Right atrium auricular region (tissue), 2 donors: ENCODE data around the gene KRT26. TPM values are rescaled to one million over a fixed set of nuclear protein-coding genes. Genes with fewer than 3 reads are reported as not detected.

Source experiments
- DNase-seq: peaks from one replicate; pipeline ENCODE4 v3.0.0-alpha.2; 2019; ENCODE audit warnings: low spot score
- H3K27ac ChIP-seq, 2 donors: fragments of 200-600 bp; sonication (generic); 1 replicate in 1 of 2; 2 replicates in 1 of 2; pipeline ENCODE4 v1.5.1; 2016 to 2019
- H3K27me3 ChIP-seq, 2 donors: fragments of 200-600 bp; sonication (generic); one replicate each; pipeline versions ENCODE4 v1.5.1 to v1.6.0; 2017 to 2019
- H3K36me3 ChIP-seq: fragments of 200-600 bp; sonication (generic); one replicate; pipeline ENCODE4 v1.5.1; 2016
- H3K4me1 ChIP-seq, 2 donors: fragments of 200-600 bp; sonication (generic); one replicate each; pipeline versions ENCODE4 v1.5.1 to v1.6.0; 2017 to 2019
- H3K4me3 ChIP-seq, 2 donors: fragments of 200-600 bp; sonication (generic); 1 replicate in 1 of 2; 2 replicates in 1 of 2; pipeline ENCODE4 v1.5.1; 2017 to 2019; ENCODE audit warnings: mild to moderate bottlenecking in 1 of 2, moderate library complexity in 1 of 2
- H3K9me3 ChIP-seq, 2 donors: fragments of 200-600 bp; sonication (generic); one replicate each; pipeline ENCODE4 v1.5.1; 2019
- CTCF ChIP-seq, 2 donors: fragments of 200-600 bp; sonication (generic); IDR thresholded peaks; one replicate each; pipeline ENCODE4 v1.5.1; 2019; ENCODE audit warnings: antibody characterized with exemption in 2 of 2
- total RNA-seq, 2 donors: library from RNA; depleted of rRNA; stranded (reverse); fragments of >200 nt; gene quantifications; one replicate each; pipeline ENCODE4 v1.1.0, GENCODE V29; 2016

The KRT26 gene
- total RNA-seq, 2 donors from 2014 or later = not detected

GRCh38 chr17:40724656-40725055 is 47.3 kb downstream of the KRT26 start:
- no peak overlapping the region for H3K4me3 ChIP-seq
- TF ChIP-seq CTCF (IDR thresholded peaks at IDR 0.05) = no peak
- H3K9me3 ChIP-seq = no peaks in the 10 kb centered on the region
- no peak for DNase-seq
- H3K4me1 ChIP-seq = no peaks in the 10 kb centered on the region
- H3K36me3 ChIP-seq = no peaks in the 10 kb centered on the region
- no peak overlapping the region for H3K27ac ChIP-seq
- H3K27me3 ChIP-seq = no peaks in the 10 kb centered on the region

GRCh38 chr17:40722241-40722640 is 49.8 kb downstream of the KRT26 start:
- no peaks in the 10 kb centered on the region for H3K36me3 ChIP-seq
- H3K4me3 ChIP-seq = no peak overlapping the region
- H3K27ac ChIP-seq = no peak overlapping the region
- no peaks in the 10 kb centered on the region for H3K9me3 ChIP-seq
- TF ChIP-seq CTCF (IDR thresholded peaks at IDR 0.05) = no peak
- H3K4me1 ChIP-seq = no peaks in the 10 kb centered on the region
- DNase-seq = no peak
- H3K27me3 ChIP-seq = no peaks in the 10 kb centered on the region

GRCh38 chr17:40720899-40721298 is 51.1 kb downstream of the KRT26 start:
- DNase-seq = no peak
- H3K36me3 ChIP-seq = no peaks in the 10 kb centered on the region
- no peaks in the 10 kb centered on the region for H3K9me3 ChIP-seq
- no peak for TF ChIP-seq CTCF (IDR thresholded peaks at IDR 0.05)
- no peak overlapping the region for H3K4me3 ChIP-seq
- H3K4me1 ChIP-seq = no peaks in the 10 kb centered on the region
- no peak overlapping the region for H3K27ac ChIP-seq
- H3K27me3 ChIP-seq = no peaks in the 10 kb centered on the region

GRCh38 chr17:40718930-40719329 is 53.1 kb downstream of the KRT26 start:
- H3K4me3 ChIP-seq = no peak overlapping the region
- no peaks in the 10 kb centered on the region for H3K36me3 ChIP-seq
- no peaks in the 10 kb centered on the region for H3K27me3 ChIP-seq
- H3K4me1 ChIP-seq = no peaks in the 10 kb centered on the region
- no peaks in the 10 kb centered on the region for H3K9me3 ChIP-seq
- H3K27ac ChIP-seq = no peak overlapping the region
- no peak for TF ChIP-seq CTCF (IDR thresholded peaks at IDR 0.05)
- DNase-seq = no peak

- no peak overlapping the region for H3K27ac ChIP-seq
- no peak overlapping the region for H3K4me3 ChIP-seq
- DNase-seq = no peak
- no peak for TF ChIP-seq CTCF (IDR thresholded peaks at IDR 0.05)
- H3K36me3 ChIP-seq = no peaks in the 10 kb centered on the region
- no peaks in the 10 kb centered on the region for H3K27me3 ChIP-seq
- no peaks in the 10 kb centered on the region for H3K4me1 ChIP-seq
- no peaks in the 10 kb centered on the region for H3K9me3 ChIP-seq
Measured at GRCh38 chr17:40717776-40718175, 54.2 kb downstream of the KRT26 start.

Other genes starting within 250 kb of the KRT26 start
- gene CCR7, start 206.7 kb downstream of the KRT26 start, total RNA-seq = under 1 TPM in 1 of 2 donors, not detected in 1; 0.28 TPM
- gene SMARCE1, start 124.4 kb downstream of the KRT26 start, total RNA-seq = 10 to 100 TPM; 50.4 to 54.9 TPM
- gene KRT222, start 107.0 kb downstream of the KRT26 start, total RNA-seq = under 1 TPM in 1 of 2 donors, not detected in 1; 0.94 TPM
- not detected for gene KRT24, start 68.4 kb downstream of the KRT26 start, total RNA-seq
- gene KRT25, start 16.9 kb downstream of the KRT26 start, total RNA-seq = not detected
- gene KRT27, start 10.3 kb upstream of the KRT26 start, total RNA-seq = not detected
- not detected for gene KRT28, start 27.8 kb upstream of the KRT26 start, total RNA-seq
- 10 to 100 TPM; 18.9 to 21.5 TPM for gene KRT10, start 50.4 kb upstream of the KRT26 start, total RNA-seq
- gene KRT12, start 95.0 kb upstream of the KRT26 start, total RNA-seq = not detected
- not detected for gene KRT20, start 113.0 kb upstream of the KRT26 start, total RNA-seq
- gene KRT23, start 165.4 kb upstream of the KRT26 start, total RNA-seq = not detected
- not detected for gene KRT39, start 194.7 kb upstream of the KRT26 start, total RNA-seq
- gene KRT40, start 212.1 kb upstream of the KRT26 start, total RNA-seq = not detected
- gene KRTAP3-3, start 222.0 kb upstream of the KRT26 start, total RNA-seq = not detected
- not detected for gene KRTAP3-2, start 227.7 kb upstream of the KRT26 start, total RNA-seq
- gene KRTAP3-1, start 236.9 kb upstream of the KRT26 start, total RNA-seq = not detected